Measurements from ENCODE around the gene DAP. TPM values are rescaled to one million over a fixed set of nuclear protein-coding genes. Genes with fewer than 3 reads are reported as not detected.

The DAP gene
- total RNA-seq, 1 experiment from 2014 or later: 47.2 TPM

DNA sequence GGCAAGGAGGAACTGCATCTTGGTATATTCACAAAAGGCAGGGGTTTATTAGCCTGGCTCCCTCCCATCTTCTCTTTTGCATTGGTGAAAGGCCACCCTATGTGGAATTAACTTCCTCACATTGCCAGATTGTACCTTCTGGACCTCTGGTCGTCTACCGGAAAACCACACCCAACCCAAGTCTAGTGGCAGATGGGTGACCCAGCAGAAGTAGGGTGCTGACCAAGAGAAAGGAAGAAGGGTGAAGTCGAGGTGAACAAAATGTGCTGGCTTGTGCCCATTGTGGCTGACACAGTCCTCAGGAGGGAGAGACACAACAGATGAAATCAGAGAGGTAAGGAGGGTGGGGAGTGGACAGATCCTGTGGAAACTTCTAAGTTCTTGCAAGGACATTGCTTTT, 39.8 kb upstream of the DAP start:
- no peak overlapping the region for H3K4me3 Mint-ChIP-seq
- Histone ChIP-seq H3K27me3 (ENCODE audit: insufficient read depth, low read length) (no peaks in the 10 kb centered on the region), H3K56ac (ENCODE audit: insufficient read length, low read depth, low read length) (no peak overlapping the region), H4K8ac (replicated peaks; ENCODE audit: insufficient read length, low read depth, low read length) (no peak overlapping the region), H3K9me3 (ENCODE audit: control insufficient read depth, low read depth, low read length) (no peaks in the 10 kb centered on the region), H3K23me2 (ENCODE audit: insufficient read length, low read depth, low read length, poor library complexity, severe bottlenecking) (no peaks in the 10 kb centered on the region), H3K4me2 (ENCODE audit: insufficient read depth, insufficient read length, low read length) (no peak overlapping the region), H3K18ac (ENCODE audit: insufficient read length, low read depth, low read length) (no peak overlapping the region), H3T11ph (ENCODE audit: low read length) (no peak overlapping the region), H3K4ac (ENCODE audit: low read depth, low read length) (no peak overlapping the region), H2AFZ (ENCODE audit: low read length) (no peak overlapping the region), H2BK20ac (ENCODE audit: low read depth, low read length, poor library complexity, severe bottlenecking) (no peak overlapping the region), H2AK5ac (ENCODE audit: insufficient read length, low read length) (no peak overlapping the region), H4K20me1 (ENCODE audit: control insufficient read depth, insufficient read depth, insufficient read length) (no peaks in the 10 kb centered on the region), H3K23ac (ENCODE audit: insufficient read length, low read depth, low read length) (no peak overlapping the region), H3K4me1 (ENCODE audit: insufficient read depth, low read length) (no peaks in the 10 kb centered on the region), H2BK15ac (ENCODE audit: low read depth, low read length) (no peak overlapping the region), H2BK120ac (ENCODE audit: low read depth, low read length, poor library complexity, severe bottlenecking) (no peak overlapping the region), H3K14ac (ENCODE audit: insufficient read depth, low read length) (no peak overlapping the region), H4K91ac (ENCODE audit: insufficient read length, low read depth, low read length) (no peak overlapping the region), H3K27ac (ENCODE audit: insufficient read length, low read depth, low read length) (no peak overlapping the region), H2BK12ac (ENCODE audit: insufficient read length, low read depth, low read length) (no peak overlapping the region), H3K79me2 (ENCODE audit: insufficient read depth, low read length) (no peaks in the 10 kb centered on the region), H2BK5ac (ENCODE audit: insufficient read length, low read length) (no peak overlapping the region), H4K5ac (ENCODE audit: insufficient read length, low read depth, low read length) (no peak overlapping the region), H3K79me1 (ENCODE audit: insufficient read depth, low read depth, low read length, poor library complexity, severe bottlenecking) (no peaks in the 10 kb centered on the region), H3K9ac (ENCODE audit: extremely low read depth, insufficient read length, low read length) (no peak overlapping the region)
- WGBS (ENCODE audit: extremely low coverage, insufficient read length, low lambda C conversion rate): no CpG with 5 or more reads among the region's 3 CpGs
- no peaks in the 10 kb centered on the region; a peak in 2 of 5 replicates for H3K9me3 Mint-ChIP-seq
- no peak overlapping the region; a peak in 1 of 7 replicates for H3K27ac Mint-ChIP-seq
- H3K36me3 Mint-ChIP-seq (ENCODE audit: insufficient read depth in 1 of 3, low read depth in 3 of 3): no peaks in the 10 kb centered on the region
- TF ChIP-seq, protein P1, sequence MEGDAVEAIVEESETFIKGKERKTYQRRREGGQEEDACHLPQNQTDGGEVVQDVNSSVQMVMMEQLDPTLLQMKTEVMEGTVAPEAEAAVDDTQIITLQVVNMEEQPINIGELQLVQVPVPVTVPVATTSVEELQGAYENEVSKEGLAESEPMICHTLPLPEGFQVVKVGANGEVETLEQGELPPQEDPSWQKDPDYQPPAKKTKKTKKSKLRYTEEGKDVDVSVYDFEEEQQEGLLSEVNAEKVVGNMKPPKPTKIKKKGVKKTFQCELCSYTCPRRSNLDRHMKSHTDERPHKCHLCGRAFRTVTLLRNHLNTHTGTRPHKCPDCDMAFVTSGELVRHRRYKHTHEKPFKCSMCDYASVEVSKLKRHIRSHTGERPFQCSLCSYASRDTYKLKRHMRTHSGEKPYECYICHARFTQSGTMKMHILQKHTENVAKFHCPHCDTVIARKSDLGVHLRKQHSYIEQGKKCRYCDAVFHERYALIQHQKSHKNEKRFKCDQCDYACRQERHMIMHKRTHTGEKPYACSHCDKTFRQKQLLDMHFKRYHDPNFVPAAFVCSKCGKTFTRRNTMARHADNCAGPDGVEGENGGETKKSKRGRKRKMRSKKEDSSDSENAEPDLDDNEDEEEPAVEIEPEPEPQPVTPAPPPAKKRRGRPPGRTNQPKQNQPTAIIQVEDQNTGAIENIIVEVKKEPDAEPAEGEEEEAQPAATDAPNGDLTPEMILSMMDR (conservative IDR thresholded peaks at IDR 0.05): no peak
- H3K27me3 Mint-ChIP-seq (ENCODE audit: low read depth): peaks cover 8% of the 10 kb centered on the region
- DNase-seq: no peak
- H3K4me1 Mint-ChIP-seq: peaks cover 8 to 14% of the 10 kb centered on the region in 2 experiments

Data from H9 (cell line).